ENCODE data around the gene IDNK. TPM values are rescaled to one million over a fixed set of nuclear protein-coding genes. Genes with fewer than 3 reads are reported as not detected.
A peak's percentile ranks its signal among the peaks of the same experiment; 100 is the strongest.
"Not testable (repeated sequence)": the region's sequence is repeated elsewhere in the genome, so short reads cannot be mapped to it uniquely, and the experiment has no call there.

Gene IDNK
- total RNA-seq, 4 donors from 2014 or later: 2.7 to 4.6 (median 3.0) TPM

DNA sequence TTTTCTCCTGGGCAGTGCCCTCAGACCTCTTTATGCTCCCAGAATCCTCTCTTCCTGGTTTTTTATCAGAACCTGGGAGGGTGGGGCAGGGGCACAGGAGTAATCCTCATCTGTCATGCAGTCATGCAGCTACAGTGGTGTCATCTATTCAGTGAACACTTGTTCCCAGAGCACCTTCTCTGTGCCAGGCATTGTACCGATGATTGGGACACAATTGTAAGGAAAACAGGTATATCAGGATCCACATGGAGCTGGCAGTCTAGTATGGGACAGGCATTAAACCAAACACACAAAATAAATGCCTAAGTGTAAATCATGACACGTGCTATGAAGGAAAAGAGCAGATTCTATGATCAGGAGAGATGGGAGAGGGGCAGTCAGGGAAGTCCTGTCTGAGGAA lies 21.5 kb upstream of the IDNK start:
- no peaks in the 10 kb centered on the region for H3K36me3 ChIP-seq
- no peaks in the 10 kb centered on the region for H3K4me1 ChIP-seq
- no peak overlapping the region for H3K4me3 ChIP-seq
- TF ChIP-seq POLR2A (IDR thresholded peaks at IDR 0.05) (no peak), EP300 (IDR thresholded peaks at IDR 0.05) (no peak)
- TF ChIP-seq, protein P1, sequence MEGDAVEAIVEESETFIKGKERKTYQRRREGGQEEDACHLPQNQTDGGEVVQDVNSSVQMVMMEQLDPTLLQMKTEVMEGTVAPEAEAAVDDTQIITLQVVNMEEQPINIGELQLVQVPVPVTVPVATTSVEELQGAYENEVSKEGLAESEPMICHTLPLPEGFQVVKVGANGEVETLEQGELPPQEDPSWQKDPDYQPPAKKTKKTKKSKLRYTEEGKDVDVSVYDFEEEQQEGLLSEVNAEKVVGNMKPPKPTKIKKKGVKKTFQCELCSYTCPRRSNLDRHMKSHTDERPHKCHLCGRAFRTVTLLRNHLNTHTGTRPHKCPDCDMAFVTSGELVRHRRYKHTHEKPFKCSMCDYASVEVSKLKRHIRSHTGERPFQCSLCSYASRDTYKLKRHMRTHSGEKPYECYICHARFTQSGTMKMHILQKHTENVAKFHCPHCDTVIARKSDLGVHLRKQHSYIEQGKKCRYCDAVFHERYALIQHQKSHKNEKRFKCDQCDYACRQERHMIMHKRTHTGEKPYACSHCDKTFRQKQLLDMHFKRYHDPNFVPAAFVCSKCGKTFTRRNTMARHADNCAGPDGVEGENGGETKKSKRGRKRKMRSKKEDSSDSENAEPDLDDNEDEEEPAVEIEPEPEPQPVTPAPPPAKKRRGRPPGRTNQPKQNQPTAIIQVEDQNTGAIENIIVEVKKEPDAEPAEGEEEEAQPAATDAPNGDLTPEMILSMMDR (IDR thresholded peaks at IDR 0.05): no peak
- no peak for DNase-seq (ENCODE audit: low spot score in 2 of 2)
- no peak overlapping the region for H3K27ac ChIP-seq
- no peaks in the 10 kb centered on the region for H3K9me3 ChIP-seq
- 82 to 92% methylated on average over 2 of the region's 2 CpGs for WGBS, 2 donors
- no peaks in the 10 kb centered on the region for H3K27me3 ChIP-seq

DNA sequence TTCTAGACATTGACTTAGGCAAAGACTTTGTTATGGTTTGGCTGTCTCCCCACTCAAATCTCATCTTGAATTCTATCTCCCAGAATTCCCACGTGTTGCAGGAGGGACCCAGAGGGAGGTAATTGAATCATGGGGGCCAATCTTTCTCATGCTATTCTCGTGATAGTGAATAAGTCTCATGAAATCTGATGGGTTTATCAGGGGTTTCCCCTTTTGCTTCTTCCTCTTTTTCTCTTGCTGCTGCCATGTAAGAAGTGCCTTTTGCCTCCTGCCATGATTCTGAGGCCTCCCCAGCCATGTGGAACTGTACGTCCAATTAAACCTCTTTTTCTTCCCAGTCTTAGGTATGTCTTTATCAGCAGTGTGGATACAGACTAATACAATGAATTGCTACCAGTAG lies 15.3 kb upstream of the IDNK start:
- H3K36me3 ChIP-seq; H3K27ac ChIP-seq; H3K27me3 ChIP-seq; H3K9me3 ChIP-seq; DNase-seq (ENCODE audit: low spot score in 2 of 2); H3K4me3 ChIP-seq; H3K4me1 ChIP-seq: not testable (repeated sequence)
- WGBS, 2 donors: 71 to 78% methylated on average over 3 of the region's 3 CpGs

DNA sequence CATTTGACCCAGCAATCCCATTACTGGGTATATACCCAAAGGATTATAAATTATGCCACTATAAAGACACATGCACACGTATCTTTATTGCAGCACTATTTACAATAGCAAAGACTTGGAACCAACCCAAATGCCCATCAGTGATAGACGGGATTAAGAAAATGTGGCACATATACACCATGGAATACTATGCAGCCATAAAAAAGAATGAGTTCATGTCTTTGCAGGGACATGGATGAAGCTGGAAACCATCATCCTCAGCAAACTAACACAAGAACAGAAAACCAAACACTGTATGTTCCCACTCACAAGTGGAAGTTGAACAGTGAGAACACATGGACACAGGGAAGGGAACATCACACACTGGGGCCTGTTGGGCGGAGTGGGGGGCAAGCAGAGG lies 9.6 kb upstream of the IDNK start:
- WGBS, 2 donors: 91% methylated on average over 3 of the region's 3 CpGs
- not testable (repeated sequence) for H3K4me3 ChIP-seq, H3K36me3 ChIP-seq

DNA sequence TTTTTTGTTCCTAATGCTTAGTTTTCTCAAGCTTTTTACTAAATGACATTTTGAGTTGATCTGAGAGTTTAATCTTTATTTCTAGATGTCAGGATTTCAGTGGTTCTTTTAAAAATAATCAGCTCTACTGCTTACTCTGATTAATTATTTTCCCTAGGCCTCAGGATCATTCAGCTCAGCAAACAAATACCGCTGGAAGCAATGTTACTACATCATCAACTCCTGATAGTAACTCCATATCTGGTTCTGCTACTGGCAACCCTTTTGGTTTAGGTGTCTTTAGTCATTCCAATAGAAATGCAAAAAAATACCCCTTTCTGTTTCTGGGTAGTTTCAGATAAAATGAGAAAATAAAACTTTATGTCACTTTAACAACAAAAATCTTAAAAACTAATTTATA lies 5.6 kb upstream of the IDNK start:
- Histone ChIP-seq H3K4me1 (peaks cover 0 to 7% (median 0%) of the 10 kb centered on the region in 4 donors), H3K36me3 (no peaks in the 10 kb centered on the region), H3K27ac (no peak overlapping the region), H3K27me3 (no peaks in the 10 kb centered on the region), H3K9me3 (no peaks in the 10 kb centered on the region), H3K4me3 (no peak overlapping the region)
- no peak for TF ChIP-seq POLR2A (IDR thresholded peaks at IDR 0.05)
- no peak for TF ChIP-seq EP300 (IDR thresholded peaks at IDR 0.05)
- TF ChIP-seq, protein P1 (IDR thresholded peaks at IDR 0.05): no peak
- no peak for DNase-seq (ENCODE audit: low spot score in 2 of 2)
- 87 to 89% methylated on average over 1 of the region's 1 CpG for WGBS, 2 donors

More for the DNA sequence above, 9.6 kb upstream of the IDNK start:
- not testable (repeated sequence) for DNase-seq (ENCODE audit: low spot score in 2 of 2); H3K9me3 ChIP-seq; H3K4me1 ChIP-seq; H3K27ac ChIP-seq; H3K27me3 ChIP-seq

DNA sequence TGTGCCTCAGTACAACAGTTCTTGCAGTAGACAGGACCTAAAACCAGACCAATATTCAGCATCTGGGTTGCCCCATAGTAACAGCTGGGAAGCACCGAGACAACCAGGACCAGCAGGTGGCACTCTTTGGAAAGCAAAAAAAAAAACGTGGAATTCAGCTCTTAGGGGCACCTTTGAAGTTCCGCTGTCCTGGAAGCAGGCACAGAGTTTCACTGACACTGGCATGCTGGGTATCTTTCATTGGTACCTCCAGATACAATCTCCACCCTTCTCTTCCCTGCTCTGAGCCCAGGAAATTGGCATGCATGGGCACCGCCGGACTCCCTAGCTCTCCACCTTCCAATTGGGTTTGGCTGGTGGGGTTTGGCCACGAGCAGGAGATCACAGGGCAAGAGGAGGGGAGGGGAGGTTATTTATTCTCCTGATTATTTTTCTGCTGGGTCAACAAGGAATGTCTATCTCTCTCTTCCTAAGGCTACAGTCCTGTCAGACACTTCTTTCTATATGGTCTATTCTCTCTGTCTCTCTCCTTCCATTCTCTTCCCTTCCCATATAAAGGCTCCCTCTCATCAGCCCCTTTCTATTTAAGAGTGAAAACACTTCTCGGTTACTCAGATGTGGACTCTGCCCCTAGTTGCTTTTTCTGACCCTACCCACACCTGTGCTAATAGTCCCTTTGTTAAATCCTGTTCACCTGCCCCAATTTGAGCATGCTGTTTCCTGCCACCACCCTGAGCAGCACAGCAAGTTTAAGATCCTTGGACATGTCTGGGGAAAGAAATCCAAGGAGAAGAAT lies 1.9 kb upstream of the IDNK start:
- Histone ChIP-seq H3K36me3 (peaks cover 0 to 1% (median 0%) of the 10 kb centered on the region in 3 donors), H3K9me3 (no peaks in the 10 kb centered on the region), H3K4me3 (no peak overlapping the region), H3K27me3 (no peaks in the 10 kb centered on the region), H3K4me1 (peaks cover 0 to 22% (median 4%) of the 10 kb centered on the region in 4 donors), H3K27ac (no peak overlapping the region)
- no peak for TF ChIP-seq EP300 (IDR thresholded peaks at IDR 0.05)
- TF ChIP-seq, protein P1 (IDR thresholded peaks at IDR 0.05): peak; percentile 33 to 56 (median 51)
- DNase-seq (ENCODE audit: low spot score in 2 of 2): peak in 1 of 2 donors; percentile 38
- 17 to 26% methylated on average over 7 of the region's 7 CpGs for WGBS, 2 donors

DNA sequence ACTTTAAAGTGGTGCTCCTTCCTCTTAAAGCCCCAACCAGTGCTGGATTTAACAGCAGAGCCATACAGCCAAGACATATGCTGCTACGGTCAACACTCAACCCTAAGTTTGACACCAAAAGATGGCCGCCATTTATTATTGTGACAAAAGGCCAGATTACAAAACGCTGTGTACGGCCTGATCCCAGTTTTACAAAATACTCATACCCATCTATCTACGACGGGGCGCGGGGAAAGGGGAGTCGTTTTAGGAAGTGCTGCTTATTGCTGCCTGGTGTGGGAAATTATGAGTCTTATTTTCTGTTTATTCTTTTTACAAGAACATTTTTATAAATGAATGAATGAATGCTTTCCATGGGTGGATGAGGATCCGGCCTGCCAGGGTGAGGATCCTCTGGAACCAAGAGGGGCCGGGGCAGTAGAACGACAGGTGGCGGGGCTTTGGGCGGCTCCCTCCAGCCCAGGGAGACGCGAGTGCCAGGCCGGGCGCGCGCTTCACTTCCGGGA lies 457 bp upstream of the IDNK start:
- TF ChIP-seq, protein P1 (IDR thresholded peaks at IDR 0.05): no peak
- TF ChIP-seq EP300 (IDR thresholded peaks at IDR 0.05): peak in 1 of 2 donors; percentile 17
- Histone ChIP-seq H3K4me3 (peak overlapping the region; percentile 64 to 98 (median 84)), H3K9me3 (no peaks in the 10 kb centered on the region), H3K27me3 (no peaks in the 10 kb centered on the region), H3K36me3 (peaks cover 0 to 14% (median 0%) of the 10 kb centered on the region in 3 donors), H3K4me1 (peaks cover 0 to 22% (median 4%) of the 10 kb centered on the region in 4 donors), H3K27ac (peak overlapping the region; percentile 74 to 98 (median 91))
- peak in 1 of 2 donors; percentile 45 for DNase-seq (ENCODE audit: low spot score in 2 of 2)
- WGBS, 2 donors: 12 to 14% methylated on average over 21 of the region's 21 CpGs
